Non-pigmented ciliary epithelial cell (primary cell): ENCODE measurements around the gene RASGEF1B.

ENCODE experiments used
- DNase-seq: peaks from one replicate; pipeline ENCODE4 v3.0.0-alpha.2; 2010; ENCODE audit warnings: low read depth

Gene RASGEF1B

DNA sequence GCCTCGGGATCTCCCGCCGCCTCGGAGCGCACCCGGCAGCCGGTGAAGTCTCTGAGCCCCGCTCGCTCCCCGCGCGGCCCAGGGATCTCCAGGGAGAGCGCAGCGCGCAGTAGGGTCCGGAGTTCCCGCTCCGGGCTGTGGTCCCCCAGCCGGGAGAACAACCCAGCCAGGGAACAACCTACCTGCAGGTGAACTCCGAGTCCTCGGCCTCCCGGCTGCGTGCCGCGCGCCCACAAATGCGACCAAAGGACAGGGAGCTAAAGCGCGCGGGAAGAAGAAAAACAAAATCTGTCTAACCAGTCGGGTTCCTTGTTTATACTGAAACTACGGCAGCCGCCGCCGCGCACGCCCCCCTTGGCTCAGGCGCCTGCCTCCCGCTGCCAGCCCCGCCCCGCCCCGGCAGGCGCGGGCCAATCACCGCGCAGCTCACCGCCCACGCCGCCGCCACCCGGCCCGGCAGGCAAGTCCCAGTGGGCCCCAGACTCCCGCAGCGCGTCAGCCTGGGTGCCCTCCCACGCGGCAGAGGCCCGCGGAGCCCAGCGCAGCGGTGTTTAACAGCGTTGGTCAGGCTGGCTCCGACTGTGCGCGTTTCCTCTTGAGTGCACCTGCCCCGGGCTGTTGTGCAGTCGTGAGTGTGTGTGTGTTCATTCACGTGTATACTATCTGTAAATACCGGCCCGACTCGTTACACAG, at the start of gene RASGEF1B:
RASGEF1B (minus strand) TSS at position 320 of the 693 bp plus-strand sequence. CDS start 12,399 bp downstream, outside the sequence.
- DNase-seq, result no peak

DNA sequence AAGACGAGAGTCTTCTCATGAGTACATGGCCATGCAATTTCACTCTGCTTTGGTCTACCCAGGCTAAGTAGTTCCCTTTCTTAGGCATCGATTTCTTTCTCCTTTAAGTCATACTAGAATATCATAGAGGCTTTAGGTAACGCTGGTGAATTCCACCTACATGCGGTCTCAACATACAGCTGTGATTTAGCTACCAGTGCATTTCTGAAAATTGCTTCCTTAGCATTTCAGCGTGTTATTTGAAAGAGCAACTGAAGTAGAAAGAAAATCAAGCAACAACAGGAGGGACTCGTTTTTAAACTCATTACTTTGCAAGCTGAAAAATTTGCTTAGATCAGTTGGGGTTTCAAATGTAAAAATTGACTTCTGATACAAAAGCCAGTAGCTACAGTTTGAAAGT, 48.1 kb upstream of the RASGEF1B start:
- no peak for DNase-seq

DNA sequence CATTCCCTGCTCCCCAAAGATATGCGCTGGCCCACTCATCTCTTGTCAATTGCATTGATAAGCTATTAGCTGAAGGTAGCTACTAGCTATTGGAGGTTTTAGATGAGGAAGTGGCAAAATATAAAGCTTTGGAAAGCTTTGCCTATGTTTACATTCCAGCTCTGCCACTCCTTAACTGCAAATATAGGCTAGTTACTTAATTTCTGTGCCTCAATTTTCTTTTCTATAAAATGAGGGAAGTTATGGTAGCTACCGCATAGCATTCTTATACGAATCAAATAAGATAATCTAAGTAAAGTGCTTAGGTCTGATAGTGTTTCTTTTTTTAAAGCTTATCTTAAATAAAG, 47.7 kb upstream of the RASGEF1B start:
- DNase-seq, result no peak

DNA sequence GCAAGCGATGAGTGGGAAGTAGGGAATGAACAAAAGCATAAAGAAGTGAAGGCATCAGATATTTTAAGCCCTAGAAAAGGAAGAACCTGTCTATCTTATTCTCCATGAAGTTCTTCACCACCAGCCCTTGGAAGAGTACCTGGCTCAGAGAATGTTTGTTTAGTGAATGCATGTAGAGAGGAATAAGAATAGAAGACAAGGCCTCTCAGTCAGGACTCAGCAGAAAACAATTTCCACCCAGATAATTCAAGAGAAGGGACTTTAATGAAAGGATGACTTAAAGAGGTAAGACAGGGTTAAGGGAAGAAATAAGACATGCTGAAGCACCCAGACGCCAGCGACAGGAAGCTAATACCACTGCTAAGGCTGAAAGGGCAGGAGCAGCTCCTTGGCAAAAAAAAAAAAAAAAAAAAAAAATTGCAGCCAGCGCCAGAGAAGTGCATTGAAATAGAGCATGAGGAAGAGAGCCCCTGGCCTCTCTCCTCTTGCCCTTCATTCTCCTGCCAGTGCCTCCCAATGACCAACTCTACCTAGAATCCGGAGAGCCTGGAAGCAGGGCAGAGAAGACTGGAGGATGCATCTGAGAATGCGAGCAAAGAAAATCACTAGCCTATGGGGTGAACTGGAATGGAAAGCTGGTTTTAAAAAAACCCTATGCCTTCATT, 47.2 kb upstream of the RASGEF1B start:
- no peak for DNase-seq

DNA sequence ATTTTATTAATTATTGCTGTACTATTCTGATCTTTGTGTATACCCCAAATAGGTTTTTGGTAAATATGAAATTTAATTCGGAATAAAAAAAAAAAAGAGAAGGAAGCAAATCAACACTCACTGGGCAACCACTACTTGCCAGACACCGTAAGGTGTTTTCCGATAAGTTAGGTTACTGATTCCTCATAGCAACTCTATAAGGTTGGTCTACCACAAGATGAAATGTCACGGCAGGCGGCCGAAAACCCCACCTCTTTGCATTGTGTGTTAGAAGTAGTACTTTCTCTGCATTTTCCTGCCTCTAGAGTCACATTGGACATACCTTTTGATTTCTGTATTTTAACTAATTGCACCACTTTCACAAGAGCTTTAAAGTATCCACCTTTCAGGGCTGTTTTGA, 44.5 kb upstream of the RASGEF1B start:
- DNase-seq, result no peak

DNA sequence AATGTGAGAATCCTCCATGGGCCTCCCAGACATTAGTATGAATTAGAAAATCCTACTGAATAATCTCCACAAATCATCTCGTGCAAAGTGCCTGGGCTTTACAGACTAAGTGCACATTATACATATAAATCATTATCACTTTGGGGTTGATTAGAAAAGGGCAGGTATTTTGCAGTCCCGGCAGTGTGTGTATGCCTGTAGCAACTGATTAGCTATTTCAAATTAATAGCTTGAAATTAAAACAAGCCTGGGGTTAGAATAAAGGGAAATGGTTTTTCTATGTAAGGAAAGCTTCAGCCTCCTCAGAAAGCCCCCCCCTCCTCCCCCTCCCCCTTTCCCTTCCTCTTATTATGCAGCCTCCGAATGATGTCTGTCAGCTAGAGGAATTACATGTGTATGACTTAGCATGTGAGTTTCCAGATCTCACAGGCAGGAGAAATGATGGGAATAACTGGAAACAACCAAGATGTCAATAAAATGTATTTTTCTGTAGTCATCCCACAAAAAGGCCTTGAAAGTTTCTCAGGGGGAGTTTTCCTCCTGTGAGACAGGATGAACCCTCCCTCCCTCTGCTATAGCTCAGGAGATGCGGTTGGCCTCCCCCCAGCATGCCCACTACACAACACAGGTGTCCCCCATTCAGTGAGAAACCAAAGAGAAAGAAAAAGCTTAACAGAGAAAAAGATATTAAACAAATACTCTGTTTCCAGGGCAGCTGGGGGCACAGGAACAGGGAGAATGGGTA, 41.2 kb upstream of the RASGEF1B start:
- DNase-seq, result no peak

DNA sequence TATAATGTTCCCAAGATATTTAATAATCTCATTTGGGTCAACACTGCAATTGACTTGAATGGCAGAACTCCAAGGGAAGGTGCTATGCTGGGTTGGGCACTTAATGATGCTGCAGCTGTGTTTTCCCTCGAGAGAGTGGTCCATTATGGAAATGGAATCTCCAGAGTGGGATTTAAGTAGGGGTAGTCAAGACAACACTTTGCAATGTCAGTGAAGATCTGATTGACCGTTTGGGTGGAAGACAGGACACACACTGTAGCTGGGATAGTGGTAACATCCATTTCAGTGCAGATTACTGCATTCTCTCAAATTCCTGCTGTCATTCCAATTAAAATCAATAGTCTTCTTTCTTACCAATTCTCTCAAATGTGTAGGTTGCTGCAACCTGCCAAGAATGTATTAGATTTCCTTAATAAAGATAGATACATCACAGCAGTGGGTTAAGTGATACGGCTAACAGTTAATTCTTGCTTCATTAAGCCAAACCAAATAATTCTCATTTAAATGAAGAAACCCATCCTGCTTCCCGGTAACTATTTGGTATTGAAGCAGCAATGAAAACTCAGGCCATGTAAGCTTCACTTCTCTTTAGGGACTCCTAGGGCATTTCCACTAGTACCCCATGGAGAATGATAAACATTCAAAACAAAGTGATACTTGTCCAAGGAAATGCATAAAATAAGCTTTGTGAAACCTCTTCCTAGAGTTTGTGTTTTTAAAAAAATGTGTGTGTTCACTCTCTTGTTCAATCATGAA, 40.5 kb upstream of the RASGEF1B start:
- no peak for DNase-seq

DNA sequence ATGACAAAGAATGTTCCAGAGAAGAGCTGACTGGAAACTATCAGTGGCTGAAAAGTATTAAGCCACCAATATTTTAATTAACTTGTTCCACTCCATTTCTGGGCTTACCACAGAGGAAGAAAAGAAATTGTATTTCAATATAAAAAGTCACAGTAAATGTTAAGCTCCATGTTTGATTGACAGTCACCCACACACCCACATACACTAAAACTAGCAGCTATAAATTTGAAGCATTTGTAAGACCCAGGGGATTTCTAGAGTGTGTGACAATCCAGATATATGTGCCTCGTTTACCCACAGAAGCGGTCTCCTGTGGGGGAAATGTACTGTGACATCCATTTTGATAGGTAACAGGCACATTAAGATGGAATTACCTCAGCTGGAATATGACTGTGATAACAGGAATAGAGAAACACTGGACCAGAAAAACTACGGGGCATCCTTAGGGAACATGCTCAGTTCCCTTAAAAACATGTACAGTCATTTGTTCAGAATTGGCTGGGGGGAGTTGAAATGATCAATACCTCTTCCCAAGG, 39.0 kb upstream of the RASGEF1B start:
- no peak for DNase-seq

DNA sequence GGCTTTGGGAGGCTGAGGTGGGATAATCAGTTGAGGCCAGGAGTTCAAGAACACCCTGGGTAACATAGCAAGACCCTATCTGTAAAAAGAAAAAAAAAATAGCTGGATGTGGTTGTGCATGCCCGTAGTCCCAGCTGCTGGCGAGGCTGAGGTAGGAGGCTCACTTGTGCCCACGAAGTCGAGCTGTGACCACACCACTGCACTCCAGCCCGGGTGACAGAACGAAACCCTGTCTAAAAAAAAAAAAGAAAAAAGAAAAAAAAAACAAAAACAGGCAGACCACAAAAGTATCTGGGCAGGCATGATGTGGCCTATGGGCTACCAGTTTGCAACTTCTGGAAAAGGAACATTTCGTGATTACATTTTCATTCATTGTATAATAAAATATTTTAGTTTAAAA, 38.1 kb upstream of the RASGEF1B start:
- DNase-seq, result no peak

DNA sequence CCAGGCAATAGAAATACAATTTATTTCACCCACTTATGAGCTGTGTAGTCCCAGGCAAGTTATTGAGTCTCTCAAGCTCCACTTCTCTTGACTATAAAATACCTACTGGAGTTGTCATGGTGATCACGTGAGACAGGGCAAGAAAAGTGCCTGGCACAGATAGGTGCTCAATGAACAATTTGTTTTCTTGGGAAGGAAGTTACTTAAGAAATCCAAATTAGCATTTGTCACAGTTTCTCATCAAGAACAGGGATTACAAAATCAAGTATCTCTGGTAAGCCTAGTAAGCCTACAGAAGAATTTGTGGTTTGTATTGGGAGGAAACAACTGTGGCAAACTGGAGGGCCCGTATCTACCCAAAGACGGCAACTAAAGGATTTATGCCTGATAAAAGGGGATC, 37.5 kb upstream of the RASGEF1B start:
- DNase-seq, result no peak

DNA sequence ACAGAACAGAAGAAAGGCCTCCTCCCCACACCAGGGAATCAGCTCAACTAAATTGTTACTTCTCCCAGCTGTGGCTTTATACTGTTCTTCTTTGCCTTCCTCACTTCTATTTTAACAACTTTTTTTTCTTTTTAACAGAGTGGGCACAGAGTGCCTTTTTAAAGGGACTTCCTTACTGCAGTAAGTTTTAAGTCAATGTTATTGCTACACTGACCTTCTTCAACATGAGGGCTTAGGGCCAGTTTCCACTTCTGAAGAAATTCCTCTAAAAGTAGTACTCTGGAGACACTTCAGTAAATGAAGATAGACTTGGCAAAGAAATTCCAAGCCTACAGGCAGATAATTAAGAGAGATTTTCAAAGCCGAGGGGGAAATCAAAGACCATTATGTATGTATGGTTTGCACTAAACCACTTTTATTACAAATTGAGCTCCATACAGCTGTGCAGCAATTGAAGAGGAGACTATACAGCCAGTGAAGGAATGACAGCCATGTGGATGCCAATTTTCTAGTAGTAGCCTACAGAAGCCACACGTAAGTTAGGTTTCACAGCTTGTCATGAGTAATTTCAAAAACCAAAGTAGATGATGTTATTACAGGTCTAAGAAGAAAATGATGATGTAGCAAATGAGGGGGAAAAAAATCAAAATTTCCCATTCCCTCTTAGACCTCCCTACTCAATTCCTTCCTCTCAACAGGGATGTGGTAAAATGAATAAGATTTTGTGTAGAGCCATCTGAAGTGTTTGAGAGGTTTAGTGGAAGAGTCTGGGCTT, 36.9 kb upstream of the RASGEF1B start:
- no peak for DNase-seq

DNA sequence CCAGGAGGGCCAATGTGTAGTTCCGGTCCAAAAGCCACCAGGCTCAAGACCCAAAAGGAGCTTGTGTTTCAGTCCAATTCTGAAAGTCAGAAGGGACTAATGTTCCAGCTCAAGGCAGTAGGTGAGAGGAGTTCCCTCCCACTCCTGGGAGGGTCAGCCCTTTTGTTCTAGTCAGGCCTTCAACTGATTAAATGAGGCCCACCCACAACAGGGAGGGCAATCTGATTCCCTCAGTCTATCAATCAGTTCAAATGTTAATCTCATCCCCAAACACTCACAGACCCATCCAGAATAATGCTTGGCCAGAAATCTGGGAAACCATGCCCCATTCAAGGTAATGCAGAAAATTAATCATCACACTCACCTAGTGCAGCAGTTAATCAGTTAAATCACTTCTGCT, 35.8 kb upstream of the RASGEF1B start:
- no peak for DNase-seq

DNA sequence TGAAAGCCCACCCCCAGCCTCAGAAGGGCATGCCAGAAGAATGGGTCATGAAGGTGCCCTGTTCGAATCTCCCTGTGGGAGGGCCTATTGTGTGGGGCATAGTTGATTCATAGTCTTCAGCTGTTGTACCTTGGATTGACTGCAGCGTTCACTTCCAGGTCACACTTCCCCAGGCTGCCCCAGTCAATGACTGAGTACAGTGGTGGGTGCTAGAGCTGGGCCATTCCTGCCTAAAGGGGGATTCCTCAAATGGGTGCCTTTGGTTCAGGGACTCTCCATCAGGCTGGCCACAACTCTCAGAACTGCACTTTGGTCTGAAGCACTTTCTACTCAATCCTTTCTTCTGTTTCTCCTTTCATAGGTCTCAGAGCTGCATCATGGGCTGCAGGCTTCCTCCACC, 35.0 kb upstream of the RASGEF1B start:
- DNase-seq, result no peak

DNA sequence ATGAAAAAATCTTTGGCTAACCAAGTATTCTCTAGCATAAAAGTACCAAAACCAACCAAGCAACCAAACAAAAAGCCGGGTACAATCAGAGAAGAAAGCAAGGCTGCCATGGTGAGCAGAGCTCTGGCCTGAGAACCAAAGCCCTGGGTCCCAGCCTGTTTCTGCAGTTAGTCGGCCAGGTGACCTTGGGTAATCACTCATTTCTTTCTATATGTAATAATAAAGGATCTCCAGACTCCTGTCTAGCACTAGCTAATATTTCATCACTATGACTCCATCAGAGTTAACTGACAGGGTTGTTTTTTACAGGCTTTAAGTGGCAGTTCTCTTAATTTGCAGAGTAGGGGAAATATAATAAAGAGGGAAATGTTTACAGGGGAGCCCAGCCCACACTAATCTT, 34.0 kb upstream of the RASGEF1B start:
- no peak for DNase-seq

DNA sequence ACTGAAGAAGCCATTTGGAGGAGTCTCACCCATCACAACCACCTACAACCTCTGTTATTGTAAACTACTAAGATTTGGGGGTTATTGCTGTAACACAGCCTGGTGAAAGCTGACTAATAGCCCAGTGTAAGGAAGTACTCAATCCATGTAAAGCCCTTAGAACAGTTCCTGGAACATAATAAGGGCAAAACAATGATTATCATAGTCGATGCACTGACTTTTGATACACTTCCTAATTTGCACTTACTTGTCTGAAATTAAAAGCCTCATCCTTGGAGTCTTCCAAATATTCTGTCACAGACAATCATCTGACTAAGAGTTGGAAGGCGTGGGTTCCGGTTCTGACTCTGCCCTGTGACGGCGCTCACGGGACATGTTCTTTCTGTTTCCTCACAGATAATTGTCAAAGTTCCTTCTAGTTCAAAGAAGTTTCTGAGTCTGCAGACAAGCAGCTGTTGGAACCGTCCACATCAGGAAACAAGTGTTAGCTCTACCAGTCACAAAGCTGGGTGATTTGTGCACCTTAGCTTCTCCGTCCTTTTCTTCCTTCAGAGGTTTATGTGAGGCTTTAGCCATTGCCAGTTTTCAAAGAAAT, 33.4 kb upstream of the RASGEF1B start:
- DNase-seq, result no peak

DNA sequence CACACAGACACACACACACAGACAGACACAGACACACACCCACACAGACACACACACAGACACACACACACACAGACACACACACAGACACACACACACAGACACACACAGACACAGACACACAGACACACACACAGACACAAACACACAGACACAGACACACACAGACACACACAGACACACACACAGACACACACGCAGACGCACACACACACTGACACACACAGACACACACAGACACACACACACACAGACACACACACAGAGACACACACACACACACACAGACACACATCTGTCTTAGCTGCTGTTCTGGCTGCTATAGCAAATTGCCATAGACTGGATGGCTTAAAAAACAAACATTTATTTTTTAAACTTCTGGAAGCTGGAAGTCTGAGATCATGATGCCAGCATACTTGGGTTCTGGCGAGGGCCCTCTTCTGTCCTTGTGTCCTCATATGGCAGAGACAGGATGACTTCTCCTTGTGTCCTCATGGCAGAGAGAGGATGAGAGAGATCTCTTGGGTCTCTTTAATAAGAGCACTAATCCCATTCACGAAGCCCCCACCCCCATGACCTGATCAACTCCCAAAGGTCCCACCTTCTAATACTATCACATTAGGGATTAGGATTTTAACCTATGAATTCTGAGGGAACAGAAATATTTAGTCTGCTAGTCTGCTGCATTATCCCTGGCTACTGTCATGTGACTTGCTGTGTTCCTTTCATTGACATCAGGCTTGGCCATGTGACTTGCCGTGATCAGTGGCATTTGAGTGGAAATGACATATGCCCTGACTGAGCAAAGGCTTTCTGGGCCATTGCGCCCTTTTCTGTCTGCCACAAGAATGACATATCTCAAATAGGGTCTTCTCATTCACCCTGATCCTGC, 32.7 kb upstream of the RASGEF1B start:
- no peak for DNase-seq

DNA sequence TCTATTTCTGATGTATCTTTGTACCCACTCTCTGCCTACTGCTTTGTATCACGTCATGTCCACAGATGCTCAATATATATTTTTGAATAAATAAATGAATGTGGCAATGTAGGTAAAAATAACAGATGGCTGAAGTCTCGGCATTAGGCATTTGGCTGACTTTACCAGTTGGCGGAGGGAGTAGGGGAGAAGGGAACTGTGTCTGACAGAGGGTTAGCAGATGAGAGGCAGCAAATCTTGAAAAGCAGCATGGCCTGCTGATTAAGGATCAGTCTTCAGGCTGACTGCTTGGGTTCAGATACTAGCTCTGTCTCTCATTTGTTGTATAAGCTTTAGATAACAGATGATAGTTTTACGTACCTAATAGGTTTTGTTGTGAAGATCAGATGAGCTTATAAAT, 31.9 kb upstream of the RASGEF1B start:
- no peak for DNase-seq

DNA sequence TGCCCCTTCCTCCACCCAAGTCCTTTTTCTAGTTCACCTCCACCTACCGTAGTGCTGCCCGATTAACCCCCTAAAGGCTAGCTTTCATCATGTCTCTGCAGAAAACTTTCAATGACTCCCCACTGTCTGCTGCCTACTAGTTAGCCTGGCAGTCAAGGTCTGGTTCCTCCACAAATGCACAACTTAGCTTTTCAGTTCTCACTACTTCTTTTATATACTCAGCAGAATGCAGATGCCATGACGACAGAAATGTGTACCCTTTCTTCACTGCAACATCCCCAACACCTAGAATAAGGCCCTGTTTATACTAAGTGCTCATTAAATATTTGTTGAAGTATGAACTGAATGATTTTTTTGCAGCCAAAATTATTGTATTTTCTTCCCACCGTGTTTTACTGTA, 30.9 kb upstream of the RASGEF1B start:
- no peak for DNase-seq

DNA sequence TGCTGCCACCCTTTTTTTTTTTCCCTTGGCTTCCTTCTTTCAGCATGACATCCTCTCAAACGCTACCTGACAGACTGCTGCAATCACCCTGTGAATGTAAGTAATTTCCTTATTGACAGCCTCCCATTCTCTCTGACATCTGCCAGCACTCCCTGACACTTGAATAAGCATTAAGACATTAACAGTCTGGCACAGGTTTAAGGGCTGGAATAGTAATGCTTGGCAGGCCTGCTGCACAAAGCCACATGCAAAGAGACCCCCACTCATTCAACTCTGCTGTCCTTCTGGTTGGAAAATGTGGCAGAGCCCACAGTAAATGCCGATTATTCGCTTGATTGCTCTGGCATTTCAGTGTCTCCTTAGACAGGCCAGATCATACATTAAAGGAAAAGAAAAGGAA, 28.1 kb upstream of the RASGEF1B start:
- no peak for DNase-seq

DNA sequence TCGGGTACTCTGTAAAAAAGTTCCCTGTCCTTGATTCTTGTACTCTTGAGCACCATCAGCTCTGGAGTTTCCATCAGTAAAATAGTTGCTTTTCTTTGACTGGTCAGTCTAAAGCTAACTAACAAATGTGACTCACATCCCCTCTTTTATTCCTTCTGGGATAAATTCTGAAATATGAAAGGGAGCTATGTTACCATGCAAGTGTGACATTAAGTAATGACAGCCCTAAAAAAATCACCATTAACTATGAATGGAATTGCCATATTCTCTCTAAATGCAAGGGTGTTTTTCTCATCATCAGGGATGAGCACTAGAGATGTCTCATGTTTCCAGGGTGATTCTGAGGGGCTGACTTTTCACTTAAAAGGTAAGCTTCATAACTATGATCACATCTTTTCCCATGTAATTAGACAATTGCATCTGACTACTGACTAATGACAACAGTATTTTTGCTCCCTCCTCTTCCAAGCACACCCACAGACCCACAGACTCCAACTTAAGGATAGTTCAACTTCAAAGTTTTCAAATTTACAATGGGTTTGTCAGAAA, 26.9 kb upstream of the RASGEF1B start:
- no peak for DNase-seq
